Endothelial cell of umbilical vein (primary cell): ENCODE measurements around the gene GARIN5B. TPM values are rescaled to one million over a fixed set of nuclear protein-coding genes. Genes with fewer than 3 reads are reported as not detected.
A peak's percentile ranks its signal among the peaks of the same experiment; 100 is the strongest.

Source experiments
- BruUV-seq: library from RNA; stranded (reverse); fragments of 400-500 nt; replicated peaks from 2 replicates; lab custom pipeline; 2021; lab: Mats Ljungman, UMichigan
- CTCF ChIA-PET: fragments of 300-600, 350-600 bp; sonication (Branson Sonifier 250); formaldehyde crosslinking; loops from one replicate; lab custom pipeline; 2021; ENCODE audit warnings: antibody characterized with exemption, inconsistent platforms; lab: Charles Lee
- POLR2A ChIA-PET: fragments of 300-600, 350-600 bp; sonication (Branson Sonifier 250); formaldehyde crosslinking; loops from one replicate; lab custom pipeline; 2021; ENCODE audit warnings: antibody characterized with exemption, inconsistent platforms; lab: Charles Lee
- DNase-seq: peaks from one replicate; pipeline ENCODE4 v3.0.0-alpha.2; 2011; ENCODE audit warnings: low read depth, low spot score
- FAIRE-seq: peaks from 2 replicates; lab custom pipeline; 2011; peaks lifted over from hg19 to GRCh38; lab: Jason Lieb, UNC
- H2AFZ ChIP-seq: 2 replicates; pipeline ENCODE4 v1.6.0; 2012; ENCODE audit warnings: low read depth, low read length, control low read depth, inconsistent platforms
- H3K27ac ChIP-seq: 2 replicates; pipeline ENCODE4 v1.5.1; 2011; ENCODE audit warnings: low read depth, mild to moderate bottlenecking, control low read depth, low read length, moderate library complexity; ENCODE audit not compliant: insufficient read depth
- H3K27me3 ChIP-seq, 2 experiments: 2 replicates each; pipeline versions ENCODE4 v1.6.0 to v1.6.1; 2011; ENCODE audit warnings: low read length in 2 of 2, mixed read lengths in 1 of 2; ENCODE audit not compliant: control insufficient read depth in 2 of 2, insufficient read depth in 2 of 2
- H3K36me3 ChIP-seq, 2 experiments: 2 replicates in 1 of 2; 3 replicates in 1 of 2; pipeline ENCODE4 v1.5.1; 2011; ENCODE audit warnings: low read length in 2 of 2, mild to moderate bottlenecking in 1 of 2, moderate library complexity in 1 of 2; ENCODE audit not compliant: control insufficient read depth in 2 of 2, insufficient read depth in 2 of 2; ENCODE audit errors: extremely low read depth in 1 of 2
- H3K4me1 ChIP-seq: 3 replicates; pipeline ENCODE4 v1.5.1; 2011; ENCODE audit warnings: mild to moderate bottlenecking, low read length; ENCODE audit not compliant: control insufficient read depth, insufficient read depth; ENCODE audit errors: extremely low read depth
- H3K4me2 ChIP-seq: 2 replicates; pipeline ENCODE4 v1.6.1; 2011; ENCODE audit warnings: low read length, control low read depth, mixed read lengths; ENCODE audit not compliant: insufficient read depth
- H3K4me3 ChIP-seq, 3 experiments: fragments of 200-600 bp in 1 of 3; sonication (generic), shearing (Covaris generic) in 1 of 3; replicated peaks in 1 of 3; 2 replicates each; pipeline ENCODE4 v1.5.1; 2011 to 2016; ENCODE audit warnings: control low read depth in 3 of 3, low read length in 3 of 3, mild to moderate bottlenecking in 2 of 3, inconsistent platforms in 1 of 3, low read depth in 1 of 3, moderate library complexity in 1 of 3; ENCODE audit not compliant: insufficient read depth in 1 of 3
- H3K79me2 ChIP-seq: 2 replicates; pipeline ENCODE4 v1.6.0; 2012; ENCODE audit warnings: low read length, inconsistent platforms; ENCODE audit not compliant: control insufficient read depth, insufficient read depth
- H3K9ac ChIP-seq: replicated peaks from 2 replicates; pipeline ENCODE3; 2011; ENCODE audit warnings: low read length, control low read depth; ENCODE audit not compliant: insufficient read depth; ENCODE audit errors: extremely low read depth
- H3K9me1 ChIP-seq: replicated peaks from 3 replicates; pipeline ENCODE4 v1.6.0; 2011; ENCODE audit warnings: mild to moderate bottlenecking, low read length; ENCODE audit not compliant: control insufficient read depth, insufficient read depth; ENCODE audit errors: extremely low read depth
- H3K9me3 ChIP-seq: replicated peaks from 2 replicates; pipeline ENCODE4 v1.5.1; 2012; ENCODE audit warnings: low read length, inconsistent platforms; ENCODE audit not compliant: control insufficient read depth, insufficient read depth
- H4K20me1 ChIP-seq: replicated peaks from 2 replicates; pipeline ENCODE3; 2011; ENCODE audit warnings: mild to moderate bottlenecking, low read length; ENCODE audit not compliant: control insufficient read depth, insufficient read depth; ENCODE audit errors: extremely low read depth
- EZH2 ChIP-seq: IDR thresholded peaks from 2 replicates; pipeline ENCODE4 v1.6.1; 2012; ENCODE audit warnings: borderline replicate concordance, low read depth, mild to moderate bottlenecking, moderate library complexity, low read length, inconsistent platforms; ENCODE audit not compliant: severe bottlenecking
- GATA2 ChIP-seq: IDR thresholded peaks from 2 replicates; pipeline ENCODE4 v1.7.0; 2011; ENCODE audit warnings: low read depth, mild to moderate bottlenecking, moderate library complexity, mixed read lengths, low read length; ENCODE audit not compliant: insufficient read length, insufficient read depth
- POLR2A ChIP-seq: IDR thresholded peaks from 2 replicates; pipeline ENCODE4 v1.6.1; 2012; ENCODE audit warnings: low read depth, mild to moderate bottlenecking, control low read depth, low read length
- POLR2AphosphoS5 ChIP-seq: IDR thresholded peaks from 2 replicates; pipeline ENCODE4 v1.6.1; 2012; ENCODE audit warnings: low read depth, mild to moderate bottlenecking, control low read depth, low read length, moderate library complexity; ENCODE audit not compliant: insufficient read depth
- dilution Hi-C: fragments of 300-500 bp; cut with MboI; formaldehyde crosslinking; loops from one replicate; pipeline ENCODE4 v1.15.0; 2019; ENCODE audit warnings: low sequenced_read_pairs; ENCODE audit not compliant: extremely low pct_ligation_motif_present
- intact Hi-C: fragments of 100-400 bp; cut with micrococcal nuclease; formaldehyde crosslinking; loops from one replicate; pipeline ENCODE4 v1.10.0; 2022
- polyA plus RNA-seq, 4 experiments: library from polyadenylated mRNA; depleted of rRNA in 3 of 4; stranded (reverse) in 3 of 4; unstranded in 1 of 4; fragments of >200 nt; gene quantifications; 2 replicates each; pipeline versions ENCODE4 v1.2.1 to v1.2.3, GENCODE V29; 2011 to 2012; ENCODE audit warnings: missing spikeins in 1 of 4
- total RNA-seq: library from RNA; stranded (reverse); gene quantifications from 2 replicates; pipeline ENCODE4 v1.2.3, GENCODE V29; 2021
- TF ChIP-seq, protein P1 (sequence below): IDR thresholded peaks from 2 replicates; pipeline ENCODE4 v1.6.1; 2011; ENCODE audit not compliant: insufficient read depth, insufficient read length

GARIN5B gene
- total and polyA plus RNA-seq, 2 donors (not counting 3 experiments of a cell fraction or from before 2014, with no cell fraction given) = not detected

DNA sequence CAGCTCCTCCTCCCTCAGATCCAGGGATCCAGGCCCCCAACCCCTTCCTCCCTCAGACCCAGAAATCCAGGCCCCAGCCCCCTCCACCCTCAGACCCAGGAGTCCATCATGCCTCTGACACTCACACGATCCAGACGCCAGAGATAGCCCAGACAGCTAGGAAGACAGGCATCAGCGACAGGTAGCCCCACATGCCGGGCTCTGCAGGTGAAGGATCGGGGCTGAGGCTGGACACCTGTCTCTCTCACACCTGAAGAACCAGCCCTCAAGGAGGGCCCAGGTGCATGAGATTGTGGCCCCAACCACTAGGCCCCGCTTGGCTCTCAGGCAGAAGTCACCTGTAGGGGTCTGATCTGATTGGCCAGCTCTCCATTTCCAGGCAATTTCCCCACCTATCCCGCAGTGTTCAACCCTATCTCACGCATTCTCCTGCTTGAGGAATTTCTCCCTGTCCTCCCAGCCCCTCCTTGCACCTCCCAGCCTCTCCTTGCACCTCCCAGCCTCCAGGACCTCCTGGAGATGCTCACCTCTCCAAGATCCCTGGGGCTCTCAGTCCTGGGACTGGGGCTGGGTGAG, 42.1 kb downstream of the GARIN5B start:
- intact Hi-C loops = no loop called here
- Histone ChIP-seq H3K4me3 (no peak overlapping the region), H3K9ac (no peak overlapping the region), H3K4me2 (no peak overlapping the region), H4K20me1 (no peaks in the 10 kb centered on the region), H2AFZ (no peak overlapping the region), H3K9me1 (no peaks in the 10 kb centered on the region), H3K9me3 (no peaks in the 10 kb centered on the region), H3K36me3 (no peaks in the 10 kb centered on the region), H3K4me1 (no peaks in the 10 kb centered on the region), H3K79me2 (no peaks in the 10 kb centered on the region), H3K27me3 (peaks cover 0 to 2% of the 10 kb centered on the region in 2 experiments), H3K27ac (no peak overlapping the region)
- no peak for TF ChIP-seq POLR2A
- dilution Hi-C loops = no loop called here
- DNase-seq = no peak
- ChIA-PET POLR2A (interaction anchor here (0.6 kb wide), 1 partner anchor 61 kb away, joined by 7 read pairs; no protein-coding TSS in a partner anchor), CTCF (interaction anchor here (1.0 to 3.0 kb wide), 5 partner anchors 12 to 97 kb away, joined by 3 to 17 read pairs (median 6); partner anchors contain the start of gene KMT5C)
- no TSS peak for BruUV-seq
- no peak for FAIRE-seq

- TF ChIP-seq POLR2A (no peak), POLR2AphosphoS5 (no peak), EZH2 (no peak), GATA2 (no peak)
- TF ChIP-seq, protein P1, sequence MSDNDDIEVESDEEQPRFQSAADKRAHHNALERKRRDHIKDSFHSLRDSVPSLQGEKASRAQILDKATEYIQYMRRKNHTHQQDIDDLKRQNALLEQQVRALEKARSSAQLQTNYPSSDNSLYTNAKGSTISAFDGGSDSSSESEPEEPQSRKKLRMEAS = no peak
- intact Hi-C loops (no loop called here), dilution Hi-C loops (no loop called here)
- Histone ChIP-seq H2AFZ (peak overlapping the region; percentile 4), H4K20me1 (no peaks in the 10 kb centered on the region), H3K9ac (no peak overlapping the region), H3K4me2 (no peak overlapping the region), H3K27ac (no peak overlapping the region), H3K9me1 (no peaks in the 10 kb centered on the region), H3K9me3 (no peaks in the 10 kb centered on the region), H3K79me2 (no peaks in the 10 kb centered on the region), H3K36me3 (no peaks in the 10 kb centered on the region), H3K4me1 (no peaks in the 10 kb centered on the region), H3K4me3 (no peak overlapping the region), H3K27me3 (peaks cover 0 to 2% of the 10 kb centered on the region in 2 experiments)
- peak; percentile 22 for DNase-seq
- ChIA-PET POLR2A (no interaction called here), CTCF (interaction anchor here (1.0 kb wide), 1 partner anchor 28 kb away, joined by 3 read pairs; no protein-coding TSS in a partner anchor)
- FAIRE-seq = peak; percentile 68
- BruUV-seq = no TSS peak
Observed at GRCh38 chr19:55319785-55320184, 43.3 kb downstream of the GARIN5B start.
